Muscle of back (tissue), 11 donors: Measurements from ENCODE around the gene LILRB2. TPM values are rescaled to one million over a fixed set of nuclear protein-coding genes. Genes with fewer than 3 reads are reported as not detected.
A peak's percentile ranks its signal among the peaks of the same experiment; 100 is the strongest.
"Not testable (repeated sequence)": the region's sequence is repeated elsewhere in the genome, so short reads cannot be mapped to it uniquely, and the experiment has no call there.

Experiments
- DNase-seq, 3 donors: peaks; one replicate each; pipeline versions ENCODE4 v3.0.0 to v3.0.0-alpha.2; 2013
- polyA plus RNA-seq, 10 donors: library from polyadenylated mRNA; unstranded; fragments of 120-200 nt; gene quantifications; one replicate each; pipeline ENCODE4 v1.2.1, GENCODE V29; 2013; ENCODE audit not compliant: insufficient read length in 10 of 10

The LILRB2 gene
- polyA plus RNA-seq, 10 donors: 1.2 to 2.3 (median 1.7) TPM

GRCh38 chr19:54242234-54242633 lies 38.7 kb downstream of the LILRB2 start:
- not testable (repeated sequence) for DNase-seq

- not testable (repeated sequence) for DNase-seq
These were observed 40.3 kb downstream of the LILRB2 start for GRCh38 chr19:54240372-54241336.

GRCh38 chr19:54239491-54240371 lies 41.2 kb downstream of the LILRB2 start:
- not testable (repeated sequence) for DNase-seq

- DNase-seq: no peak
These were observed 47.0 kb downstream of the LILRB2 start for GRCh38 chr19:54233941-54234340.

- DNase-seq: peak; percentile 52 to 77 (median 73)
These were observed 49.6 kb downstream of the LILRB2 start for GRCh38 chr19:54231077-54231931.

- DNase-seq: no peak
These were observed 50.9 kb downstream of the LILRB2 start for GRCh38 chr19:54230031-54230430.

- DNase-seq: no peak
These were observed 51.8 kb downstream of the LILRB2 start for GRCh38 chr19:54229146-54229545.

- DNase-seq: not testable (repeated sequence)
These were observed 56.3 kb downstream of the LILRB2 start for GRCh38 chr19:54224619-54225018.

- not testable (repeated sequence) for DNase-seq
These were observed 57.0 kb downstream of the LILRB2 start for GRCh38 chr19:54223937-54224281.

Other genes with a start within 250 kb of the LILRB2 start
- under 1 TPM in 2 of 10 donors, not detected in 8; 0.22 to 0.35 TPM for gene VSTM1, start 217.2 kb downstream of the LILRB2 start, polyA plus RNA-seq
- not detected for gene TARM1, start 199.7 kb downstream of the LILRB2 start, polyA plus RNA-seq
- gene OSCAR, start 180.3 kb downstream of the LILRB2 start, polyA plus RNA-seq: under 1 TPM; 0.11 to 0.54 (median 0.43) TPM
- gene NDUFA3, start 178.3 kb downstream of the LILRB2 start, polyA plus RNA-seq: 100 to 1,000 TPM in 5 of 10 donors, 10 to 100 TPM in 5; 76.3 to 116 (median 98.6) TPM
- gene TFPT, start 165.5 kb downstream of the LILRB2 start, polyA plus RNA-seq: 10 to 100 TPM in 9 of 10 donors, 1 to 10 TPM in 1; 9.8 to 17.7 (median 13.4) TPM
- gene PRPF31, start 165.4 kb downstream of the LILRB2 start, polyA plus RNA-seq: 10 to 100 TPM; 35.0 to 52.0 (median 45.4) TPM
- 10 to 100 TPM; 30.0 to 46.6 (median 35.3) TPM for gene CNOT3, start 143.3 kb downstream of the LILRB2 start, polyA plus RNA-seq
- 10 to 100 TPM in 1 of 10 donors, 1 to 10 TPM in 9; 5.7 to 10.3 (median 7.9) TPM for gene LENG1, start 121.4 kb downstream of the LILRB2 start, polyA plus RNA-seq
- gene TMC4, start 108.0 kb downstream of the LILRB2 start, polyA plus RNA-seq: 1 to 10 TPM; 1.3 to 4.5 (median 3.0) TPM
- 10 to 100 TPM; 19.7 to 34.6 (median 28.0) TPM for gene MBOAT7, start 91.5 kb downstream of the LILRB2 start, polyA plus RNA-seq
- gene TSEN34, start 89.8 kb downstream of the LILRB2 start, polyA plus RNA-seq: 10 to 100 TPM; 20.8 to 37.2 (median 30.6) TPM
- gene RPS9, start 80.3 kb downstream of the LILRB2 start, polyA plus RNA-seq: 1,000 to 10,000 TPM; 1,602 to 2,705 (median 2,168) TPM
- 1 to 10 TPM in 9 of 10 donors, under 1 TPM in 1; 0.79 to 3.8 (median 2.3) TPM for gene LILRB3, start 58.1 kb downstream of the LILRB2 start, polyA plus RNA-seq
- gene LILRA6, start 38.3 kb downstream of the LILRB2 start, polyA plus RNA-seq: 1 to 10 TPM; 1.1 to 2.6 (median 1.5) TPM
- gene LILRB5, start 23.8 kb downstream of the LILRB2 start, polyA plus RNA-seq: 10 to 100 TPM in 1 of 10 donors, 1 to 10 TPM in 9; 6.8 to 11.2 (median 8.9) TPM
- gene LILRA5, start 32.1 kb upstream of the LILRB2 start, polyA plus RNA-seq: 1 to 10 TPM in 1 of 10 donors, under 1 TPM in 9; 0.37 to 1.1 (median 0.54) TPM
- under 1 TPM in 2 of 10 donors, not detected in 8; 0.17 to 0.20 TPM for gene LILRA4, start 58.1 kb upstream of the LILRB2 start, polyA plus RNA-seq
- gene LAIR1, start 83.8 kb upstream of the LILRB2 start, polyA plus RNA-seq: 10 to 100 TPM in 1 of 10 donors, 1 to 10 TPM in 9; 5.6 to 11.0 (median 7.4) TPM
- 1 to 10 TPM; 2.6 to 6.1 (median 3.9) TPM for gene TTYH1, start 134.4 kb upstream of the LILRB2 start, polyA plus RNA-seq
- 100 to 1,000 TPM in 3 of 10 donors, 10 to 100 TPM in 7; 51.0 to 156 (median 85.9) TPM for gene LENG8, start 168.1 kb upstream of the LILRB2 start, polyA plus RNA-seq
- 1 to 10 TPM in 8 of 10 donors, under 1 TPM in 2; 0.94 to 2.6 (median 1.6) TPM for gene LENG9, start 182.7 kb upstream of the LILRB2 start, polyA plus RNA-seq
- 10 to 100 TPM; 17.7 to 74.8 (median 29.7) TPM for gene CDC42EP5, start 192.2 kb upstream of the LILRB2 start, polyA plus RNA-seq
- 1 to 10 TPM in 1 of 10 donors, under 1 TPM in 2, not detected in 7; 0.64 to 2.6 (median 0.68) TPM for gene LAIR2, start 221.7 kb upstream of the LILRB2 start, polyA plus RNA-seq